Placental epithelial cell (primary cell): ENCODE results near the gene SRD5A2. TPM values are rescaled to one million over a fixed set of nuclear protein-coding genes. Genes with fewer than 3 reads are reported as not detected.

Experiments
- total RNA-seq: library from RNA; depleted of rRNA; stranded (reverse); fragments of >200 nt; gene quantifications from 2 replicates; pipeline ENCODE4 v1.2.3, GENCODE V29; 2012

SRD5A2 gene
- total RNA-seq: not detected in 2 replicates

GRCh38 chr2:31580321-31581117, at the start of gene SRD5A2:
Gene SRD5A2 (minus strand): TSS chr2:31580938. CDS start chr2:31580900, 38 bp downstream.

Other genes starting within 250 kb of the SRD5A2 start
- gene XDH, start 166.2 kb downstream of the SRD5A2 start, total RNA-seq: 0.11 TPM in 1 of 2 replicates, not detected in the other